Erythroblast (primary cell): Measurements from ENCODE around the gene CDH18.

Experiments
- DNase-seq, 2 experiments: peaks; one replicate each; lab custom pipeline; 2025; lab: John Stamatoyannopoulos, UW
- GATA1 ChIP-seq: IDR thresholded peaks from 2 replicates; pipeline ENCODE4 v1.6.1; 2011; ENCODE audit warnings: low read depth, mild to moderate bottlenecking, control low read depth, low read length, moderate library complexity
- POLR2A ChIP-seq: IDR thresholded peaks from 2 replicates; pipeline ENCODE4 v1.6.1; 2011; ENCODE audit warnings: mild to moderate bottlenecking, low read length

The CDH18 gene, protein sequence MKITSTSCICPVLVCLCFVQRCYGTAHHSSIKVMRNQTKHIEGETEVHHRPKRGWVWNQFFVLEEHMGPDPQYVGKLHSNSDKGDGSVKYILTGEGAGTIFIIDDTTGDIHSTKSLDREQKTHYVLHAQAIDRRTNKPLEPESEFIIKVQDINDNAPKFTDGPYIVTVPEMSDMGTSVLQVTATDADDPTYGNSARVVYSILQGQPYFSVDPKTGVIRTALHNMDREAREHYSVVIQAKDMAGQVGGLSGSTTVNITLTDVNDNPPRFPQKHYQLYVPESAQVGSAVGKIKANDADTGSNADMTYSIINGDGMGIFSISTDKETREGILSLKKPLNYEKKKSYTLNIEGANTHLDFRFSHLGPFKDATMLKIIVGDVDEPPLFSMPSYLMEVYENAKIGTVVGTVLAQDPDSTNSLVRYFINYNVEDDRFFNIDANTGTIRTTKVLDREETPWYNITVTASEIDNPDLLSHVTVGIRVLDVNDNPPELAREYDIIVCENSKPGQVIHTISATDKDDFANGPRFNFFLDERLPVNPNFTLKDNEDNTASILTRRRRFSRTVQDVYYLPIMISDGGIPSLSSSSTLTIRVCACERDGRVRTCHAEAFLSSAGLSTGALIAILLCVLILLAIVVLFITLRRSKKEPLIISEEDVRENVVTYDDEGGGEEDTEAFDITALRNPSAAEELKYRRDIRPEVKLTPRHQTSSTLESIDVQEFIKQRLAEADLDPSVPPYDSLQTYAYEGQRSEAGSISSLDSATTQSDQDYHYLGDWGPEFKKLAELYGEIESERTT

DNA sequence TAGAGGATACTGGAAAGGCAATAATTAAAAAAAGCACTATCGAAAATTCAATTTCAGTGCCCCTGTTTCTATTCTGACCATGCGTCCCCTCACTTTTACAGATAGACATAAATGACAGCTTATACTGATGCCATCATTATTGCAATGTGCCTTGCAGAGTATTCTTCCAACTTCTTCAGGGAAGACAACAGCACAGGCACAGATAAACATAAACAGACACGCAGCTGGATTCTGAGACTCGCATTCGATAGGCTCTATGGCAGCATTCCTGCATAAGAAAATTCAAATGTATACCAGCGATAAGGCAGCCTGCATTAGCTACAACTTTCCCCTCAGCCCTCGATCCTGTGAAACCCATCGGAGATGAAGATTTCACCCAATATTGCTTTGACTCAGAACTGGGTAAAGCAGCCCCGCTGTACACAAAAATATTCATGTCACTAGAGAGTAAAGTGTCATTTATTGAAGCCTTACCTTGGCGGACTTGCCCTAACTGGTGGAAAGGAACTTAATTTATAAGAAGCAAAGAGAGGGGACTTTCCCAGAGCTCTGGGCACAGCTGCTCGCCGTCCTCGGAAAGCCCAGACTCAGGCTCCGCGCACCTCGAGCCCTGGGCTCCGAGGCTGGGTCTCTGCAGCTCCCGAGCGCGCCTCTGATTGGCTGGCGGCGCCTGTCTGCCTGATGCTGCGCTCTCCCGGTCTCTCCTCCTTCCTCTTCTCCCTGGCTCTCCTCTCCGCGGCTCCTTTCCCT lies at the start of gene CDH18:
CDH18 (minus strand) TSS at position 589 of the 750 bp plus-strand sequence. CDS start 149,214 bp downstream, outside the sequence.
- TF ChIP-seq GATA1, result no peak
- TF ChIP-seq POLR2A, result no peak
- no peak for DNase-seq

DNA sequence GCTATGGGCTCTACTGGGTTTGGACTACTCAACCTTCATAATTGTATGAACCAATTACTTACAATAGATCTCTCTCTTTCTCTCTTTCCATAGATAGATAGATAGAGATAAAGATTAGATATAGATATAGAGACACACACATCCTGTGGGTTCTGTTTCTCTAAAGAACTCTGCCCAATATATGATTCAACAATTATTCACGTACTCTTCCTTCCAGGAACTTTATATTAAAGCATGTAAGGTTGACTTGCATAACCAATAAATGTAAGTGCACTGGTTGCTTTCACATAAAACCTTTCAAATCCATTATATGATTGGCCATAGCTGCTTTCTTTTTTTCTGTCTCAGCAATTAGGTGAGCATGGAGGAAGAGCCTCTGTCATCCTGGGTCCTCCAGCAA lies 46.7 kb upstream of the CDH18 start:
- TF ChIP-seq POLR2A (no peak), GATA1 (no peak)
- DNase-seq, result no peak

DNA sequence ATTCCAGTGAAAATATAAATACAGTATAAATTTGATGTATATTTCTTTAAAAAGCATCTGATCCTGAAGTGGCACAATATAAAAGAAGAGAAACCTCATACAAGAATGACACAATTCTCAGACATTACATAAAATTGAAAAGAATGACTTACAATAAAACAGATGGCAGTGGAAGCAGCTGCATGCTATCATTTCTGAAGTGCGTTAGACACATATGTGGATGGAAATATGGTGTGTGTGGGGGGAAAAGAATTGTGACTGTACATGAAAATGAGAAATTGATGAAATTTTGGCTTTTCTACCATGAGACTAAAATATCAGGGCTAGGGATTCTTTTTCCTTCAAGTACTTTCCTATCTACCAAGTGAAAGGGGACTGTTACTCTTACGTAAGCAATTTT lies 45.9 kb upstream of the CDH18 start:
- TF ChIP-seq POLR2A, result no peak
- no peak for TF ChIP-seq GATA1
- no peak for DNase-seq

DNA sequence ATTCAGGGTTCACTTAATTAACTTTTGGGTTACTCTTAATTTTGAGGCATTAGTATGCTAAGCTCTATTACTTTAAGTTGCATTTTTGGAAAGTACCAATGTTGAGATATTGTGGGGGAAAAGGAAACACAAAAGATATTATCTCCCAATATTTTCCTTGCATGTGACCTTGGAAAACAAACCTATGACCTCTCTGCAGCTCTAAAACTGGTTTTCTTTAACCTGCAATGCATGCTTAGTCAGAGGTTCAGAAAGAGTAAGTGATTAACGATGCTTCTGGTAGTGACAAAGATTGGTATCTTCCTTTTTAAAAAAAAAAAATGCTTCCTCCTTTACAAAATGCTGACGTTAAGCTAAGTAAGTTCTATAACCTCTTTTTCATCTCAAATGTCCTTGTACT lies 44.9 kb upstream of the CDH18 start:
- DNase-seq, result no peak
- TF ChIP-seq POLR2A, result no peak
- TF ChIP-seq GATA1, result no peak

DNA sequence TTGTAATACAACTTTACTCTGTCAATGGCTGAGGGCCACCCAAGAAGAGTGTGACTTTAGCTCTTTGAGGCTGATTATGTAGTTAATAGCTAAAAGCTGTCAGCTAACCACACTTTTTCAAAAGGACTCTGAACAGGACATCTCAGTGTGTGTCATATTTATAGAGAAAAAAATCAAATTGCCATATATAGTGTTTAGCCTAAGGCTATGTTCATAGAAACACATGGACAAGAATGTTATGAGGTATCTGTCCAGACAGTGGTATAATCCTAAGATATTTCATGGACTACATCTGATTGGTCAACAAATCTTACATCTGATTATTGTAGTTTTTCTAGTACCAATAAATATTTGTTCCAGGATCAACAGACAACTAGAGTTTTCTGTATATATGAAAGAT lies 42.1 kb upstream of the CDH18 start:
- no peak for DNase-seq
- no peak for TF ChIP-seq POLR2A
- no peak for TF ChIP-seq GATA1

DNA sequence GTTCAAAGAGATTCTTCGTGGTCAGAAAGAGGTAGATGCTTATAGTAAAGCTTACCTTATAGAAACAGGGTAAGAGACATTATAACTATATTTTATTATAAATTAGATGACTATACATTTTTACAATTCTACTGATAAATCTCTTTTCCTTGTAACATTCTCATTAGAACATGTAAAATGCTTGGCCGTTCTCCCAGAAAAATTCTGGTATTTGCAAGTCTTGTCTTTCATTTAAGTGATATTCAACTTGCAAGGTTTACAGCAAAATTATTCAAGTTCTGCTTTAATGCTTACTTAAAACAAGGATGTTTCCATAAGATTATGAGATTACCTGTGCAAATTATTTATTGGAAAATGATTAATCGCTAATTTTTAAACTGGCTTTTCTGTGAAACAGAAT lies 41.3 kb upstream of the CDH18 start:
- DNase-seq, result no peak
- TF ChIP-seq POLR2A (no peak), GATA1 (no peak)

DNA sequence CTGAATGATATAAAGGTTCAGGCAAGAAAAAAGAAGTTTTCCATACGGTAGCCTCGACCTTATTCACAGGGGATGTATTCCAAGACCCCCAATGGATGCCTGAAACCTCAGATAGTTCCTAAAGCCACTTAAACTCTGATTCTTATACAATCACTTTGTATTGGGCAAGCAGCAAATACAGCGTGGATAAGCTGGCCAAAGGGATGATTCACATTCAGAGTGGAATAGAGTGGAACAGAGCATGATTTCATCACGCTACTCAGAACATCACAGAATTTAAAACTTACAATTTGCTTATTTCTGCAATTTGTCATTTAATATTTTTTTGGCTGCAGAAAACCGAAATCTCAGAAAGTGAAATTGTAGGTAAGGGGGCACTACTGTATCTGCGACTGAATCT lies 40.5 kb upstream of the CDH18 start:
- no peak for DNase-seq
- no peak for TF ChIP-seq POLR2A

DNA sequence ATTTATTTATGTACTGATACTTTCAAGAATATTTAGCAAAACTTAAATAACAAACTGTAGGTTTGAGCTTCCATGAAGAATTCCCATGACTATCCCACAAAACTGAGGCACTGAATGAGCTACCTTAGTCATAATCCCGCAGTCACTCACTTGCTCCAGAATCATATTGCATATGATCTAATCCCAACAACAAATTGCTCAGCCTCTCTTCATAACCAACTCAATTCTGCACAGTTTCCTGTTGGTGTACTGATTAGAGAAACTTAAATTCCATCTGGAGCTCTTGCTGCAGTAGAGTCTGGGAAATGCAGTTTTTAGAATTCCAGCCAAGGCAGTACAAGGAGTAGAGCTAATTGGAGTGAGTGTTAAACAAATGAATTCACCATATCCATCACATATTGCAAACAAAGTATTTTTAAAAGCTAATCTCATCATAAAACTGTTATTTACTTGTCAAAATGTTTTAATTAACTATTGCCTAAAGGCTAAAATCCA lies 35.7 kb upstream of the CDH18 start:
- DNase-seq, result no peak
- TF ChIP-seq GATA1 (no peak), POLR2A (no peak)

DNA sequence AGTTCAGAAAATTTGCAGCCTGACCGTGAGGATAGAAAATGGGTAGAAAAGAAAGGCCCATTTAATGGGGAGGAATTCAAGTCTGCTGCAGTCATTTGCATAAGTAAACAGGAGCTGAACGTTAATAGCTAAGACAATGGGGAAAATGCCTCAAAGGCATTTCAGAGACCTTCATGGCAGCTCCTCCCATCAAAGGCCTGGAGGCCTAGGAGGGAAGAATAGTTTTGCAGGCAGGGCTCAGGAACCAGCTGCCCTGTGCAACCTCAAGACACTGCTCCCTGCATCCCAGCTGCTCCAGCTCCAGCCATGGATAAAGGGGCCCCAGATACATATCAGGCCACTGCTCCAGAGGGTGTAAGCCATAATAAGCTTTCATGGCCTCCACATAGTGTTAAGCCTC lies 32.2 kb upstream of the CDH18 start:
- DNase-seq, result no peak
- no peak for TF ChIP-seq POLR2A
- TF ChIP-seq GATA1, result no peak

DNA sequence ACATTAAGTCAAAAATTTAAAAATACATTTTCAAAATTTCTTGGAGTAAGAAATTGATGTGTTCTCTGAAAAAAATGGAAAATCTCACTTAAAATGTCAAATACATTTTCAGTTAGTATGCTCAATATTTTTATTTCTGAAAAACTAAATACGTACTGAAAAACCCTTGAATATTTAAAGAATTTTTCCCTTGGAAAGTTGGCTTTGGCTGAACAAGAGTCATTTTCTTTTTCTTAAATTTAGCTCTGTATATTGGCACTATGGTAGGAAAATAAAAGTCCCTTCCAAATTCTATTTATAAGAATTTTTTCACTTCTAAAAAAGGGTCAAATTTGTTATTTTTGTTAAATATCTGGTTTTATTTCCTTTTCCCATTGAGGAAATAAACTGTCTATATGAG lies 29.0 kb upstream of the CDH18 start:
- TF ChIP-seq POLR2A, result no peak
- no peak for TF ChIP-seq GATA1
- no peak for DNase-seq

DNA sequence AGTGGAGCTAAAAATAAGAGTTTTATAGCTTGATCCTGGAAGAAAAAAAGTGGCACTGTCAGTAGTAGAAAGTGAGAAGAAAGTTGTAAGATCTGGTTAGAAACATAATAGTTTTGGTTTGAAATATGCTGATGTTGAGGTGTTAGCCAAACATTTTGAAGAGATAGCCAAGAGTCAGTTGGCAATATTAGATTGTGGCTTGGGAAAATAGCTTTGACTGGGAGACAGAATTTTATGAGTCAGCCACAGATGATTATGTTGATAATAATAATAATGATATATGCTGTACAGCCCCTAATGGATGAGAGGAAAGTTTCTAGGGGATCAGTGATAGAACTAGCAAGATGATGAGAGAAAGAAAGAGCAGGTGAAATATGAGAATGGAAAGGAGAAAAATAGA lies 12.4 kb upstream of the CDH18 start:
- TF ChIP-seq POLR2A (no peak), GATA1 (no peak)
- DNase-seq, result no peak

DNA sequence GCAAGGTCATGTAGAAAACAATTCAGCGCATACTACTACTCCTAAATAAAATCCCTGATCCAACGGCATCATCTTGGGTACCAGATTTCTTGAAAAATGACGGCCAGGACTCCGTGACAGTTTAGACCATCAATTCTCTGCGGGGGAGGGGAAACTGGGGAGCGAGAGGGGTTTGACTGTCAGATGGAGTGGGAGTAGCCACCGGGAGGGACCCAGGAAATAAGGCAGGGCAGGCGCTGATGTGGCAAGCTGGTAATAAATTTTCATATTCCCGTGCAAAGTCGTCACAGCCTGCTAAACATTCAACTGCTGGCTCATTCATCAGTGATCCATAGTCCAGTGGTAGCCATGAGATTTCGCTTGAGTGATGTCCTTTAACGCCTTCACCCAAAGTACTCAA lies 457 bp upstream of the CDH18 start:
- TF ChIP-seq POLR2A (no peak), GATA1 (no peak)
- no peak for DNase-seq

DNA sequence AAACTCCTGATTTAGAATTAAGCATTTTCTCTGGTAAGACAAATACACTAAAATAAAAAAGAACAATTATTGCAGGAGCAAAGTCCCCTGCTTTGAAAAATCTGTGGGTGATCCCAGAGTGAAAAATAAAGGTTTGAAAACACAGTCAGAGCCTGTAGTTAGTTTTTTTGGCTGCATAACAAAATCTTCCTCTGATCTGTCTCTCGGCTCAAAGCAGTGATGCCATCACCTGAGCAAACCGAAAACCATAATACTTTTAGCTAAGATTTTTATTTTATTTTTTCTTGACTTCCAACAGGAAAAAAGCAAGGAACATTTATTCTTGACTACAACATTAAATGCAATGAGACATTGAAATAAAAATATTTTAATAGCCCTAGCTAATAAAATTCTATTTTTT lies 1.2 kb downstream of the CDH18 start:
- DNase-seq, result no peak
- TF ChIP-seq GATA1, result no peak
- no peak for TF ChIP-seq POLR2A
